Adipose tissue (tissue), 3 donors: ENCODE data around the gene CDH12. TPM values are rescaled to one million over a fixed set of nuclear protein-coding genes. Genes with fewer than 3 reads are reported as not detected.

Experiments
- H3K27ac ChIP-seq: one replicate; pipeline ENCODE4 v1.5.1; 2013; ENCODE audit warnings: low read depth, low read length
- WGBS, 3 donors: extraction: QIAGEN DNeasy Blood & Tissue Kit; methylation state at CpG; one replicate each; pipeline ENCODE4 v1.1.7; 2013; 5-methylcytosine and 5-hydroxymethylcytosine counted together
- polyA plus RNA-seq, 3 donors: library from polyadenylated mRNA; stranded (reverse); fragments of 200-250 nt; gene quantifications; one replicate each; pipeline ENCODE4 v1.2.3, GENCODE V29; 2013
- donor health status: healthy with polysubstance abuse.
- donor health status: Bipolar disorder and iron deficiency.
- donor health status: healthy.

The CDH12 gene
- polyA plus RNA-seq, 3 donors, result 0.01 TPM; not detected in 1

- no peak overlapping the region for H3K27ac ChIP-seq
- WGBS, 3 donors, result 29 to 62% (median 56%) methylated on average over 2 of the region's 2 CpGs
Measured at GRCh38 chr5:21858441-21858840, 994.7 kb downstream of the CDH12 start.

GRCh38 chr5:21856987-21857386 lies 996.2 kb downstream of the CDH12 start:
- WGBS, 3 donors, result 62 to 79% (median 66%) methylated on average over 3 of the region's 3 CpGs
- H3K27ac ChIP-seq, result no peak overlapping the region

GRCh38 chr5:21847300-21847699 lies 1005.8 kb downstream of the CDH12 start:
- 34 to 56% (median 47%) methylated on average over 2 of the region's 2 CpGs for WGBS, 3 donors

GRCh38 chr5:21844960-21845359 lies 1008.2 kb downstream of the CDH12 start:
- H3K27ac ChIP-seq, result no peak overlapping the region
- 84 to 89% (median 88%) methylated on average over 1 of the region's 1 CpG for WGBS, 3 donors

More at GRCh38 chr5:21847300-21847699, 1005.8 kb downstream of the CDH12 start:
- H3K27ac ChIP-seq, result no peak overlapping the region

- H3K27ac ChIP-seq, result no peak overlapping the region
Measured at GRCh38 chr5:21834863-21835262, 1018.3 kb downstream of the CDH12 start.

GRCh38 chr5:21831145-21831787 lies 1021.9 kb downstream of the CDH12 start:
- H3K27ac ChIP-seq, result no peak overlapping the region
- WGBS, 3 donors, result 71 to 83% (median 72%) methylated on average over 6 of the region's 6 CpGs

GRCh38 chr5:21826884-21827283 lies 1026.3 kb downstream of the CDH12 start:
- 67 to 89% (median 87%) methylated on average over 1 of the region's 1 CpG for WGBS, 3 donors
- H3K27ac ChIP-seq, result no peak overlapping the region

GRCh38 chr5:21823588-21823987 lies 1029.6 kb downstream of the CDH12 start:
- WGBS, 3 donors, result 67 to 71% (median 70%) methylated on average over 1 of the region's 1 CpG
- no peak overlapping the region for H3K27ac ChIP-seq

- H3K27ac ChIP-seq, result no peak overlapping the region
- 61 to 68% (median 67%) methylated on average over 2 of the region's 2 CpGs for WGBS, 3 donors
Measured at GRCh38 chr5:21823076-21823574, 1030.0 kb downstream of the CDH12 start.

- H3K27ac ChIP-seq, result no peak overlapping the region
- WGBS, 3 donors, result 27 to 61% (median 48%) methylated on average over 5 of the region's 5 CpGs
Measured at GRCh38 chr5:21820527-21820926, 1032.6 kb downstream of the CDH12 start.

GRCh38 chr5:21818370-21818720 lies 1034.8 kb downstream of the CDH12 start:
- WGBS, 3 donors, result 65 to 74% (median 70%) methylated on average over 1 of the region's 1 CpG
- H3K27ac ChIP-seq, result no peak overlapping the region

- 18 to 50% (median 23%) methylated on average over 5 of the region's 5 CpGs for WGBS, 3 donors
- H3K27ac ChIP-seq, result no peak overlapping the region
Measured at GRCh38 chr5:21817668-21818369, 1035.3 kb downstream of the CDH12 start.

GRCh38 chr5:21810737-21811316 lies 1042.3 kb downstream of the CDH12 start:
- H3K27ac ChIP-seq, result no peak overlapping the region
- 16 to 26% (median 24%) methylated on average over 5 of the region's 5 CpGs for WGBS, 3 donors

- 43 to 57% (median 55%) methylated on average over 2 of the region's 2 CpGs for WGBS, 3 donors
Measured at GRCh38 chr5:21809611-21810010, 1043.5 kb downstream of the CDH12 start.

GRCh38 chr5:21807953-21808352 lies 1045.2 kb downstream of the CDH12 start:
- H3K27ac ChIP-seq, result no peak overlapping the region
- 46 to 53% (median 51%) methylated on average over 5 of the region's 5 CpGs for WGBS, 3 donors

More at GRCh38 chr5:21809611-21810010, 1043.5 kb downstream of the CDH12 start:
- no peak overlapping the region for H3K27ac ChIP-seq

- 0 to 39% (median 21%) methylated on average over 1 of the region's 1 CpG for WGBS, 3 donors
- H3K27ac ChIP-seq, result no peak overlapping the region
Measured at GRCh38 chr5:21806943-21807342, 1046.2 kb downstream of the CDH12 start.

- no peak overlapping the region for H3K27ac ChIP-seq
- 44 to 75% (median 68%) methylated on average over 3 of the region's 3 CpGs for WGBS, 3 donors
Measured at GRCh38 chr5:21806271-21806670, 1046.9 kb downstream of the CDH12 start.

GRCh38 chr5:21802869-21803490 lies 1050.2 kb downstream of the CDH12 start:
- H3K27ac ChIP-seq, result no peak overlapping the region
- WGBS, 3 donors, result 17 to 34% (median 31%) methylated on average over 4 of the region's 4 CpGs

GRCh38 chr5:21802100-21802499 lies 1051.0 kb downstream of the CDH12 start:
- no peak overlapping the region for H3K27ac ChIP-seq
- WGBS, 3 donors, result 89 to 95% (median 93%) methylated on average over 10 of the region's 10 CpGs
